ENCODE measurements around the gene ADARB2. TPM values are rescaled to one million over a fixed set of nuclear protein-coding genes. Genes with fewer than 3 reads are reported as not detected.
A peak's percentile ranks its signal among the peaks of the same experiment; 100 is the strongest.

Gene ADARB2
- total and polyA plus RNA-seq, 2 experiments from 2014 or later: not detected

GRCh38 chr10:1291178-1292090 lies 445.9 kb downstream of the ADARB2 start:
- in situ Hi-C loops (cut with MboI): no loop called here
- H2AFZ ChIP-seq: no peak overlapping the region
- no peaks in the 10 kb centered on the region for H3K79me2 ChIP-seq (ENCODE audit: insufficient read depth)
- H3K4me2 ChIP-seq (ENCODE audit: unreplicated experiment): no peak overlapping the region
- no peak for TF ChIP-seq EZH2phosphoT487 (IDR thresholded peaks at IDR 0.05; ENCODE audit: insufficient read depth, low read depth)
- no peak for TF ChIP-seq EZH2 (IDR thresholded peaks at IDR 0.05; ENCODE audit: insufficient read depth, poor library complexity, severe bottlenecking)
- no peak overlapping the region for H3K27ac ChIP-seq
- WGBS, 2 experiments (ENCODE audit: low coverage in 1 of 2, low lambda C conversion rate in 2 of 2, missing lambda C conversion rate in 2 of 2): 31 to 38% methylated on average over 27 of the region's 27 CpGs
- no peaks in the 10 kb centered on the region for H3K9me3 ChIP-seq (ENCODE audit: low read depth)
- no peak overlapping the region for H3K9ac ChIP-seq
- no peak overlapping the region for H3K4me3 ChIP-seq
- no peaks in the 10 kb centered on the region for H3F3A ChIP-seq (ENCODE audit: insufficient read depth)
- DNase-seq: no peak
- no peaks in the 10 kb centered on the region for H3K36me3 ChIP-seq (ENCODE audit: low read depth)
- no peaks in the 10 kb centered on the region for H4K20me1 ChIP-seq (ENCODE audit: insufficient read depth)
- H3K9me2 ChIP-seq (ENCODE audit: insufficient read depth): no peaks in the 10 kb centered on the region
- no peaks in the 10 kb centered on the region for H3K27me3 ChIP-seq (replicated peaks; ENCODE audit: insufficient read depth)
- no peaks in the 10 kb centered on the region for H3K4me1 ChIP-seq (ENCODE audit: insufficient read depth)

GRCh38 chr10:1290071-1290471 lies 447.3 kb downstream of the ADARB2 start:
- in situ Hi-C loops (cut with MboI): no loop called here
- Histone ChIP-seq H3K27ac (no peak overlapping the region), H2AFZ (no peak overlapping the region), H3K36me3 (ENCODE audit: low read depth) (no peaks in the 10 kb centered on the region), H3K9me3 (ENCODE audit: low read depth) (no peaks in the 10 kb centered on the region), H3K4me3 (no peak overlapping the region), H4K20me1 (ENCODE audit: insufficient read depth) (no peaks in the 10 kb centered on the region), H3K9ac (no peak overlapping the region), H3F3A (ENCODE audit: insufficient read depth) (no peaks in the 10 kb centered on the region), H3K4me2 (ENCODE audit: unreplicated experiment) (no peak overlapping the region), H3K4me1 (ENCODE audit: insufficient read depth) (no peaks in the 10 kb centered on the region), H3K27me3 (replicated peaks; ENCODE audit: insufficient read depth) (no peaks in the 10 kb centered on the region), H3K79me2 (ENCODE audit: insufficient read depth) (no peaks in the 10 kb centered on the region), H3K9me2 (ENCODE audit: insufficient read depth) (no peaks in the 10 kb centered on the region)
- peak; percentile 4 for DNase-seq
- WGBS, 2 experiments (ENCODE audit: low coverage in 1 of 2, low lambda C conversion rate in 2 of 2, missing lambda C conversion rate in 2 of 2): 21 to 26% methylated on average over 8 of the region's 8 CpGs
- TF ChIP-seq EZH2phosphoT487 (IDR thresholded peaks at IDR 0.05; ENCODE audit: insufficient read depth, low read depth): no peak
- no peak for TF ChIP-seq EZH2 (IDR thresholded peaks at IDR 0.05; ENCODE audit: insufficient read depth, poor library complexity, severe bottlenecking)

GRCh38 chr10:1289591-1289990 lies 447.7 kb downstream of the ADARB2 start:
- H3K9me3 ChIP-seq (ENCODE audit: low read depth): no peaks in the 10 kb centered on the region
- H3K36me3 ChIP-seq (ENCODE audit: low read depth): no peaks in the 10 kb centered on the region
- no peaks in the 10 kb centered on the region for H4K20me1 ChIP-seq (ENCODE audit: insufficient read depth)
- peak; percentile 5 for DNase-seq
- TF ChIP-seq EZH2phosphoT487 (IDR thresholded peaks at IDR 0.05; ENCODE audit: insufficient read depth, low read depth) (no peak), EZH2 (IDR thresholded peaks at IDR 0.05; ENCODE audit: insufficient read depth, poor library complexity, severe bottlenecking) (no peak)
- no peaks in the 10 kb centered on the region for H3K4me1 ChIP-seq (ENCODE audit: insufficient read depth)
- H2AFZ ChIP-seq: no peak overlapping the region
- no peak overlapping the region for H3K4me2 ChIP-seq (ENCODE audit: unreplicated experiment)
- no peaks in the 10 kb centered on the region for H3K9me2 ChIP-seq (ENCODE audit: insufficient read depth)
- whole genome bisulfite sequencing, 2 experiments (ENCODE audit: low coverage in 1 of 2, low lambda C conversion rate in 2 of 2, missing lambda C conversion rate in 2 of 2): 6 to 16% methylated on average over 16 of the region's 16 CpGs
- no peak overlapping the region for H3K4me3 ChIP-seq
- in situ Hi-C loops (cut with MboI): no loop called here
- no peaks in the 10 kb centered on the region for H3K79me2 ChIP-seq (ENCODE audit: insufficient read depth)
- H3K27me3 ChIP-seq (replicated peaks; ENCODE audit: insufficient read depth): no peaks in the 10 kb centered on the region
- no peaks in the 10 kb centered on the region for H3F3A ChIP-seq (ENCODE audit: insufficient read depth)
- H3K9ac ChIP-seq: no peak overlapping the region
- H3K27ac ChIP-seq: no peak overlapping the region

DNA sequence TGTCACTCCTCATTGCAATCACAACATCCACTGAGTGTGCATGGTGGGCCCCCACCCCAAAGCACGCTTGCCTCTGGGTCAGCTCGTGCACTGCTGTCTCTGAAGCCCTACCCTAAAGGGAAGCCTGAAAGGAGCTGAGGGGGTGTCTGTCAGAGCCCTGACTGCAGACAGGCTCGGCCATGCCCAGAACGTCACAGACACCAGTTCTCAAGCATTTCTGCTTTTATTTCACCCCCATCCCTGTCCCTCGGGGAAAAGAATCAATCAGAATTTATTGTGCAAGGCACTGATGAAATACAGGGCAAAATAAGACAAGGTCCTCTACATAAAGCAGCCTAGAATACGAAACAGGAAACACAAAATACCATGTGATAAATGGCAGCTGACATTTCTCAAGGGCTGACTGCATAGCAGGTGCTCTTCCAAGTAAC lies 449.3 kb downstream of the ADARB2 start:
- Histone ChIP-seq H3K9ac (no peak overlapping the region), H3K9me3 (ENCODE audit: low read depth) (no peaks in the 10 kb centered on the region), H3K36me3 (ENCODE audit: low read depth) (no peaks in the 10 kb centered on the region), H3K79me2 (ENCODE audit: insufficient read depth) (no peaks in the 10 kb centered on the region), H3K4me1 (ENCODE audit: insufficient read depth) (no peaks in the 10 kb centered on the region), H3K9me2 (ENCODE audit: insufficient read depth) (no peaks in the 10 kb centered on the region), H3K27ac (no peak overlapping the region), H2AFZ (no peak overlapping the region), H4K20me1 (ENCODE audit: insufficient read depth) (no peaks in the 10 kb centered on the region), H3K4me2 (ENCODE audit: unreplicated experiment) (no peak overlapping the region), H3F3A (ENCODE audit: insufficient read depth) (no peaks in the 10 kb centered on the region), H3K27me3 (replicated peaks; ENCODE audit: insufficient read depth) (no peaks in the 10 kb centered on the region), H3K4me3 (no peak overlapping the region)
- WGBS, 2 experiments (ENCODE audit: low coverage in 1 of 2, low lambda C conversion rate in 2 of 2, missing lambda C conversion rate in 2 of 2): 8 to 10% methylated on average over 6 of the region's 6 CpGs
- in situ Hi-C loops (cut with MboI): no loop called here
- DNase-seq: no peak
- no peak for TF ChIP-seq EZH2 (IDR thresholded peaks at IDR 0.05; ENCODE audit: insufficient read depth, poor library complexity, severe bottlenecking)
- TF ChIP-seq EZH2phosphoT487 (IDR thresholded peaks at IDR 0.05; ENCODE audit: insufficient read depth, low read depth): no peak
